ENCODE data around the gene CFAP69.

GRCh38 chr7:90248706-90249105, 3.7 kb downstream of the CFAP69 start:
- TF ChIP-seq POLR2A (IDR thresholded peaks at IDR 0.05; ENCODE audit: low read depth) (no peak), EP300 (IDR thresholded peaks at IDR 0.05) (no peak)

Measured in esophagus muscularis mucosa (tissue), 2 donors.